Endometrial microvascular endothelial cells (primary cell): ENCODE results near the gene GPR155. TPM values are rescaled to one million over a fixed set of nuclear protein-coding genes. Genes with fewer than 3 reads are reported as not detected.

Source experiments
- in situ Hi-C: cut with HindIII; loops from 2 replicates; pipeline ENCODE4 v1.10.0; 2017; ENCODE audit warnings: low sequenced_read_pairs, low pct_unique_long_range_greater_than_20kb; ENCODE audit errors: inconsistent ontology term
- total RNA-seq: library from RNA; depleted of rRNA; stranded (reverse); fragments of >200 nt; gene quantifications from one replicate; pipeline ENCODE4 v1.2.3, GENCODE V29; 2015; ENCODE audit errors: inconsistent ontology term

Gene GPR155
- total RNA-seq, 1 donor from 2014 or later = 1.3 TPM

- in situ Hi-C loops = loop anchor here (25.0 kb wide), 1 partner anchor 108 kb away; the partner anchor contains the start of gene SCRN3
Measured at GRCh38 chr2:174495365-174496012, 8.7 kb upstream of the GPR155 start.

- in situ Hi-C loops = loop anchor here (25.0 kb wide), 1 partner anchor 106 kb away; the partner anchor contains the start of gene SCRN3
Measured at GRCh38 chr2:174493549-174494331, 6.9 kb upstream of the GPR155 start.

DNA sequence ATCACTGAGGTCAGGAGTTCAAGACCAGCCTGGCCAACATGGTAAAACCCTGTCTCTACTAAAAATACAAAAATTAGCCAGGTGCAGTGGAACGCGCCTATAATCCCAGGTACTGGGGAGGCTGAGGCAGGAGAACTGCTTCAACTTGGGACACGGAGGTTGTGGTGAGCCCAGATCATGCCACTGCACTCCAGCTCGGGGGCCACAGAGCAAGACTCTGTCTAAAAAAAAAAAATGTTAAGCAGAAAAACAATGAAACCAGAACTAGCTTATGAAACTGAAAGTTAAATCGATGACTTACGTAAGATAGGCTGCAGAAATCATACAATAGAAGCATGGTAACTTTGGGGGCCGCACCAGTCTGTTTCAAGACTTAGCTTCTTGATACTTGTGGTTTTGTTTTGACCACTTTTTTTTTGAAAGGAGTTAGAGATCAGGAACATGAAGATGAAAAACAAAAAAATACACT, 6.2 kb upstream of the GPR155 start:
- in situ Hi-C loops = loop anchor here (25.0 kb wide), 1 partner anchor 106 kb away; the partner anchor contains the start of gene SCRN3

DNA sequence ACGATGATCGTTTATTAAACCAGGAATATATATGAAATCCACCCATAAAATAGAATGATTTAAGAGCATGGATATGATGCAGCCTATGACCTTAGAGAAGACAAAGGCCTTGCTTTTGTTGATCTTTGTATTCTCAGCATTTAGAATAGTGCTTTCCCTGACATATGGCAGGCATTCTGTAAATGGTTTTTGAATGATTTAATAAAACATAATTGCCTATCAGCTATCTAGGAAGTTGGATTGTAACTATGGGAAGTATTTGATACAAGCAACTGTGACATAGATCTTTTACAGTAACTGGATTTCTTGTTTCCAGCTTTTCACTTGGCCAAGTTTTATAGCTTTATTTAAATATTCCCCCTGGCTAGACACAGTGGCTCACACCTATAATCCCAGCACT, 5.1 kb upstream of the GPR155 start:
- in situ Hi-C loops = loop anchor here (25.0 kb wide), 1 partner anchor 105 kb away; the partner anchor contains the start of gene SCRN3

- in situ Hi-C loops = loop anchor here (25.0 kb wide), 1 partner anchor 103 kb away; the partner anchor contains the start of gene SCRN3
Measured at GRCh38 chr2:174490051-174490450, 3.2 kb upstream of the GPR155 start.

GRCh38 chr2:174489520-174489919, 2.7 kb upstream of the GPR155 start:
- in situ Hi-C loops = loop anchor here (25.0 kb wide), 1 partner anchor 102 kb away; the partner anchor contains the start of gene SCRN3

- in situ Hi-C loops = loop anchor here (25.0 kb wide), 1 partner anchor 100 kb away; the partner anchor contains the start of gene SCRN3
Measured at GRCh38 chr2:174487820-174488162, 962 bp upstream of the GPR155 start.

GRCh38 chr2:174487108-174487819, 435 bp upstream of the GPR155 start:
- in situ Hi-C loops = loop anchor here (25.0 kb wide), 1 partner anchor 100 kb away; the partner anchor contains the start of gene SCRN3

GRCh38 chr2:174485788-174486562, 854 bp downstream of the GPR155 start:
- in situ Hi-C loops = loop anchor here (25.0 kb wide), 1 partner anchor 99 kb away; the partner anchor contains the start of gene SCRN3

DNA sequence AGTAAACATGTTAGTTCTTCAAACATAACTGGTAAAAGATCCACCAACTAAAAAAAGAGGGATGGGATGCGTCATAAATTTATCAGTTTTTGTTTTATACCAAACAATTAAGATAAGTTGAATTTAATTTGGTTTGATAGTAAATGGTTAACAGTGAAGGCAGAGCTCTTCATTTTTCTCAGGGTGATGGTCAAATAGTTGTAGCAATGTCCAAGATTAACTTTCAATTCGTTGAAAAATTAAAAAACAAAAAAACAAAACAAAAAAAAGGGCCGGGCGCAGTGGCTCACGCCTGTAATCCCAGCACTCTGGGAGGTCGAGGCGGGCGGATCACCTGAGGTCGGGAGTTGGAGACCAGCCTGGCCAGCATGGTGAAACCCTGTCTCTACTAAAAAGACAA, 1.8 kb downstream of the GPR155 start:
- in situ Hi-C loops = loop anchor here (25.0 kb wide), 1 partner anchor 98 kb away; the partner anchor contains the start of gene SCRN3

DNA sequence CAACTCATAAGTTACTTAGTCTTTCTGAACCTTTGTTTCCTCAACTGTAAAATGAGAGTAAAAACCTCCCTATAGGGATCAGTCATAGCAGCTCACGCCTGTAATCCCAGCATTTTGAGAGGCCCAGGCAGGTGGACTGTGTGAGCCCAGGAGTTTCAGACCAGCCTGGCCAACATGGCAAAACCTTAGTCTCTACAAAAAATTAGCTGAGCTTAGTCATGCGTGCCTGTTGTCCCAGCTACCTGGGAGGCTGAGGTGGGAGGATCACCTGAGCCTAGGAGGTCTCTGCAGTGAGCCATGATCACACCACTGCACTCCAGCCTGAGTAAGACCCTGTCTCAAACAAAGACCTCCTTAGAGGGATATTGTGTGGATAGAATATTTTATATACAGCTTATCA, 2.3 kb downstream of the GPR155 start:
- in situ Hi-C loops = loop anchor here (25.0 kb wide), 1 partner anchor 97 kb away; the partner anchor contains the start of gene SCRN3

GRCh38 chr2:174482854-174483253, 4.0 kb downstream of the GPR155 start:
- in situ Hi-C loops = loop anchor here (25.0 kb wide), 1 partner anchor 96 kb away; the partner anchor contains the start of gene SCRN3

GRCh38 chr2:174477759-174478158, 9.1 kb downstream of the GPR155 start:
- in situ Hi-C loops = loop anchor here (25.0 kb wide), 1 partner anchor 90 kb away; the partner anchor contains the start of gene SCRN3

GRCh38 chr2:174473796-174474195, 13.0 kb downstream of the GPR155 start:
- in situ Hi-C loops = no loop called here

DNA sequence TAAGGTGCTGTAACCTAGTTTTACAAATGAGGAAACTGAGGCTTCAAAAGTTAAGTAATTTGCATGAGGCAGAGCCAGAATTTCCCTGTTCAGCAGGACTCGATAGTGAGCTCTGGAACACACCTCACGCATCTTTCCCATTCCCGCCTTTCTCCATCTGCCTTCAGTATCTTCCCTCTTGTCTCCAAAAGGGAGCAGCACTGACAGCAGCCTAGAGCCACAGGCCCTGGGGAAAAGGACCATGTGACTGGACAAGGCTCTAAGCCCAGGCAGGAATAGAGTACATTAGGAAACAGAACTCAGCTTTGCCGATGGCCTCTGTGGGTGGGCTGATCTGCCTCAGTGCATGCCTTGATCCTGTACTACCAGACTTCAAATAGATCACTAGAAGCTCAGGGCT, 21.5 kb downstream of the GPR155 start:
- in situ Hi-C loops = no loop called here

DNA sequence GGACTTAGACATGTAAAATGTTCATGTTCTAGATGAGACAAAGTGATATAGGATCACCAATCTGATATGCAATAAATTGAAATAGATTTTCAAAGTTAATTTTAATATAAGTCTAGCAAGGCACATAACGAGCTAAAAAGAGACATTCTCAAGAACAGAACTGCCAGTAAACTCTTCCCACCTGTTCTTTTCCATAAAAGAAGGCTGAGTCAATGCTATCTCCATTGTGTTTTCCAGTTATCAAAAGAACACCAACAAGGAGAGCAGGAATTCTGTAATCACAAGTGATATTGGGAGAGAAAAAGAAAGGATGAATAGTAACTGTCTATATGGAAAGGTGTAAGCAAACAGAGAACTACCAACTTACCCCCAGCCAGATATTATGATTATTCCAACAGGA, 25.6 kb downstream of the GPR155 start:
- in situ Hi-C loops = no loop called here

GRCh38 chr2:174454566-174454965, 32.3 kb downstream of the GPR155 start:
- in situ Hi-C loops = no loop called here
